C4-2B (cell line): ENCODE data around the gene SLIT3.

Source experiments
- ZFX ChIP-seq: fragments of 450-650 bp; IDR thresholded peaks from 2 replicates; pipeline ENCODE4 v1.6.1; 2017
- TF ChIP-seq, protein P1 (sequence below): fragments of 450-650 bp; conservative IDR thresholded peaks from 2 replicates; pipeline ENCODE4 v1.5.1; 2017; ENCODE audit warnings: mild to moderate bottlenecking

DNA sequence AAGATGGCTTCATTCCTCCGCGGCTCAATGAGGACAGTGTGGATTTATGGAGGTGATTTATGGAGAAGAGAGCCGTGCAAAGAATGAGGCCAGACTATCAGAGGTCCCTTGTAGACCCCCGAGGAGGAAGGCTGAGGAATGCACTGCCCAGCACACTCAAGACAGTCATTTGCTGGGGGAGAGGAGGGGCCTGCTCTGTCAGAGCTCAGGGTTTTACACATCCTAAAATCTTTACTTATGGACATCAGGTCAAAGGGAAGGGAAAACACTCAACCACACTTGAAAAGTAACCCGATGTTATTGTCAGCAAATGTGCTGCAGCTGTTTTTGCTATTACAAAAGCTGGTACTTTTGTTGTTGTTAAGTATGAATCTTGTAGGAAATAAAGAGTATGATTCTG is 289.5 kb downstream of the SLIT3 start:
- TF ChIP-seq, protein P1, sequence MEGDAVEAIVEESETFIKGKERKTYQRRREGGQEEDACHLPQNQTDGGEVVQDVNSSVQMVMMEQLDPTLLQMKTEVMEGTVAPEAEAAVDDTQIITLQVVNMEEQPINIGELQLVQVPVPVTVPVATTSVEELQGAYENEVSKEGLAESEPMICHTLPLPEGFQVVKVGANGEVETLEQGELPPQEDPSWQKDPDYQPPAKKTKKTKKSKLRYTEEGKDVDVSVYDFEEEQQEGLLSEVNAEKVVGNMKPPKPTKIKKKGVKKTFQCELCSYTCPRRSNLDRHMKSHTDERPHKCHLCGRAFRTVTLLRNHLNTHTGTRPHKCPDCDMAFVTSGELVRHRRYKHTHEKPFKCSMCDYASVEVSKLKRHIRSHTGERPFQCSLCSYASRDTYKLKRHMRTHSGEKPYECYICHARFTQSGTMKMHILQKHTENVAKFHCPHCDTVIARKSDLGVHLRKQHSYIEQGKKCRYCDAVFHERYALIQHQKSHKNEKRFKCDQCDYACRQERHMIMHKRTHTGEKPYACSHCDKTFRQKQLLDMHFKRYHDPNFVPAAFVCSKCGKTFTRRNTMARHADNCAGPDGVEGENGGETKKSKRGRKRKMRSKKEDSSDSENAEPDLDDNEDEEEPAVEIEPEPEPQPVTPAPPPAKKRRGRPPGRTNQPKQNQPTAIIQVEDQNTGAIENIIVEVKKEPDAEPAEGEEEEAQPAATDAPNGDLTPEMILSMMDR, result no peak
- no peak for TF ChIP-seq ZFX
